ENCODE results near the gene KRT27.

Gene KRT27

DNA sequence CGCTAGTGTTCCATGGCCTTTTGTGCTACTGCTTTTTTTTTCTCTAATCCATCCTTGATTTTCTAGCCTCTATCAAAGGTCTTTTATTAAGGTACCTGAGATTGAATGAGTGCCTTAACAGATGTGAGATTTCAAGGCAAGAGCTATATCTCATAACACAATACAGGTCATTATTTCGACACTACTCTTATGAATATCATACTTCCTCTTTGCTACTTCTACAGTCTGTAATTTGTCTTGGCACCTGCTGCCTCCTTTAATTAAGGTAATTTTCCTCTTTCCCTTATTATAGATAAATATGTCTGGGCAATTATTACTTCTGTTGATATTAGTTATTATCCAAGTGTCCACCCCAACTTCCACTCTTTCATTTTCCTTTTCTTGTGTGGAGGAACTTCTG is 12.1 kb upstream of the KRT27 start:
- H3K27ac Mint-ChIP-seq: no peak overlapping the region

DNA sequence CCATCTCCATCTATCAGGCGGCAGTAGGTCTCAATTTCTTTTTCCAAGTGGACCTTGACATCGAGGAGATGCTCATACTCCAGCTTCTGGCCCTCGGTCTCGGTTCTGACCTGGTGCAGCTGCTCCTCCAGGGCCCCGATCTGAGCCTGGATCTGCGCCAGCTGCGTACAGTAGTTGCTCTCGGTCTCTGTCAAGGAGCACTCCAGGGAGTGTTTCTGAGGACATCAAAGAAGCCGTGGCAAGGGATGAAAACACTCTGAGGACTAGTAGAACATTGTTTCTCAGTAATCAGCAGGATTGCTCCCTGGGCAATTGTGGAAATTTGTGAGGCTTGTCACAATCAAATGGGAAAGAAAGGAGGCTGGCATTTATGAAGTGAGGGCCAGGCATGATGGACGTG is 11.5 kb upstream of the KRT27 start:
- Mint-ChIP-seq H3K4me1 (ENCODE audit: low read depth) (no peaks in the 10 kb centered on the region), H3K4me3 (no peak overlapping the region), H3K36me3 (no peaks in the 10 kb centered on the region), H3K27me3 (peaks cover 11% of the 10 kb centered on the region), H3K9me3 (ENCODE audit: low read depth) (no peaks in the 10 kb centered on the region), H3K27ac (no peak overlapping the region)

More for the DNA sequence above, 12.1 kb upstream of the KRT27 start:
- Mint-ChIP-seq H3K36me3 (no peaks in the 10 kb centered on the region), H3K4me3 (no peak overlapping the region), H3K4me1 (ENCODE audit: low read depth) (no peaks in the 10 kb centered on the region), H3K27me3 (peaks cover 14% of the 10 kb centered on the region), H3K9me3 (ENCODE audit: low read depth) (no peaks in the 10 kb centered on the region)

DNA sequence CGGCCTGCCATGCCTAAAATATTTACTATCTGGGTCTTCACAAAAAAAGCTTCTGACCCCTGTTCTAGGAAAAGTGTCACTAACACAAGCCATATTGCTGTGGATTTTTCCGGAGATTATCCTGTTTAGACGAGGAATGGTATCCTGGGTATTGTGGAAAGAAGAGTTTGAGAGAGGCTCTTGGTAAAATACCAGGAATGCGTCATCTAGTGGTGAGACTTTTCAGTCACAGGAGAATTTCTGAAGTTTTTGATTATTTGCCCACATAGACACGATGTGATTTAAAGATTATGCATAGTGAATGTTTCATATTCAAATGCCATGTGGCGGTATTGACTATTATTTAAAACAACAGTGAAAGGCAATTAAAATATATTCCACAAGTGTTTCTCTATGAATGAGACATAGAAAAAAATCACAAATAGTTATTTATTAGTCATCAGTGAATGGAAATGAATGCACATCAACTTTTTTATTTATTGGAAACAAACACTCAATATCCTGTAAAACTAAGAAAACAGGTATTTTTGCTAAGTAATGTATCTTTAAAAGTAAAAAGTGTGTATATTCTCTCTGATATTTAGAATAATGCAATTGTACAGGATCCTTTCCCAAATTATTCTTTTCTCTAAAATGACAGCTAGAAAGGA is 9.6 kb upstream of the KRT27 start:
- no peak overlapping the region for H3K27ac Mint-ChIP-seq
- no peaks in the 10 kb centered on the region for H3K9me3 Mint-ChIP-seq (ENCODE audit: low read depth)

DNA sequence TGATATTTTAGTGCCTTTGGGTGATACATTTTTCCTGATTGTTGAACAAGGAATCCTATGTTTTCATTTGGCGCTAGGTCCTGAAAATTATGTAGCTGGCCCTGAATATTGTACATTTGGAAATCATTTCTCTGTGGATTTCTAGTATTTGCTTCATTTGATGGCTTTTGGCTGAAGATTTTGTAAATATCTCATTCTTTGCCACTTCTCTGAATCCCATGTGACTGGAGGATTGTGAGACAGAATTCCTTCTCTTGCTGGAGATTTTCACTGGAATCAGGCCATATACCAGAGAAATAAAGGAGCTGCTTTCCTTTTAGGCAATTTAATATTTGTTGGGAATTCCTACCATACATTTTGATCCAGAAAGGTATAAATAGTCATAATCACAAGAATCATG is 8.8 kb upstream of the KRT27 start:
- H3K4me3 Mint-ChIP-seq: no peak overlapping the region
- H3K4me1 Mint-ChIP-seq (ENCODE audit: low read depth): no peaks in the 10 kb centered on the region
- H3K36me3 Mint-ChIP-seq: no peaks in the 10 kb centered on the region
- H3K9me3 Mint-ChIP-seq (ENCODE audit: low read depth): no peaks in the 10 kb centered on the region
- peaks cover 7% of the 10 kb centered on the region for H3K27me3 Mint-ChIP-seq
- H3K27ac Mint-ChIP-seq: no peak overlapping the region

More for the DNA sequence above, 9.6 kb upstream of the KRT27 start:
- Mint-ChIP-seq H3K27me3 (peaks cover 11% of the 10 kb centered on the region), H3K4me1 (ENCODE audit: low read depth) (no peaks in the 10 kb centered on the region), H3K36me3 (no peaks in the 10 kb centered on the region), H3K4me3 (no peak overlapping the region)

DNA sequence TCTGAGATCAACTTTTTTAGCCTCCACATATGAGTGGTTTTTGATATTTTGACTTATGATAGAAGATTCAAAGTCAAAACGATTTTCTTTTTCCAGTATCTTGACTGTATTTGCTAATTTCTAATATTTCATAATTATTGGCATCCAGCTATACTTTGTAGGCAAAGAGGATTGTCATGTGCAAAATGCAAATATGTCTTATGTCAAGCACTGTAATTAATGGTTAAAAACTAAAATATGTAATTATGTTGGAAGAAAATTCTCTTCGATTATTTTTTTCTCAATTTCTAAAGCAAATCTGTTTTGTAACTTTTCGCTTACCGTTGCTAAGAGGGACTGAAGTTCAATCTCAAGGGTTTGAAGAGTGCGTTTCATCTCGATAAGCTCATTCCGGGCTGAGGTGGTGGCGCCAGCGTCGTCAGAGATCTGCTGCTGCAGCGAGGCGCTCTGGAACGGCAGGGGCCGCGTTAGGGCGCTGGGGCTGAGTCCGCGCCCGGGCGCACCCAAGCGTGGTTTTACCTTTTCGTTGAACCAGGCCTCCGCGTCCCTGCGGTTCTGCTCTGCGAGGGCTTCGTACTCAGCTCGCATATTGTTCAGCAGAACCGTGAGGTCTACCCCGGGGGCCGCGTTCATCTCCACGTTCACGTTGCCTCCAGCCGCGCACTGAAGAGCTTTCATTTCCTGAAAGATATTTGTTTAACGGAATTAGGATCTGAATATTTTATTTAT is 3.0 kb downstream of the KRT27 start:
- H3K4me3 Mint-ChIP-seq: peak overlapping the region; percentile 49

DNA sequence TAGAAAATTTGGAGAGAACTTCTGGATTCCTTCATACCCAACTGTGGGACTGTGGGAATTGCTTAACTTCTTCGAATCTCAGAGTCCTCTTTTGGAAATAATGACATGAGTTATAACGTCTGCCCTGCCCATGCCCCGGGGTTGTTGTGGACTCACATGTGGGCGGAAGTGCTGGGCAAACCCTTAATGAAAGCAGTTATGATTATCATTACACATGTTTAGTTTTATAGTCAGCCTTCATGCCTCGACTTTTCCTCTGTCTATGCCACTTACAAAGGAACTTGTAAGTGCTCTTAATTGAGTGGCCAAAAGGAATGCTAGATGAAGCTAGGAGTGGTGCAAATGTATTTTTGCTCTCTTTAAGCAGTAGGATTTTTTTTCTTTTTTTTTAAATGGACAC is 3.9 kb downstream of the KRT27 start:
- Mint-ChIP-seq H3K27ac (no peak overlapping the region), H3K9me3 (ENCODE audit: low read depth) (no peaks in the 10 kb centered on the region), H3K4me1 (ENCODE audit: low read depth) (peaks cover 4% of the 10 kb centered on the region), H3K4me3 (no peak overlapping the region), H3K27me3 (peaks cover 31% of the 10 kb centered on the region), H3K36me3 (no peaks in the 10 kb centered on the region)

More for the DNA sequence above, 3.0 kb downstream of the KRT27 start:
- Mint-ChIP-seq H3K27me3 (peaks cover 31% of the 10 kb centered on the region), H3K27ac (no peak overlapping the region), H3K9me3 (ENCODE audit: low read depth) (no peaks in the 10 kb centered on the region), H3K36me3 (no peaks in the 10 kb centered on the region), H3K4me1 (ENCODE audit: low read depth) (peaks cover 4% of the 10 kb centered on the region)

DNA sequence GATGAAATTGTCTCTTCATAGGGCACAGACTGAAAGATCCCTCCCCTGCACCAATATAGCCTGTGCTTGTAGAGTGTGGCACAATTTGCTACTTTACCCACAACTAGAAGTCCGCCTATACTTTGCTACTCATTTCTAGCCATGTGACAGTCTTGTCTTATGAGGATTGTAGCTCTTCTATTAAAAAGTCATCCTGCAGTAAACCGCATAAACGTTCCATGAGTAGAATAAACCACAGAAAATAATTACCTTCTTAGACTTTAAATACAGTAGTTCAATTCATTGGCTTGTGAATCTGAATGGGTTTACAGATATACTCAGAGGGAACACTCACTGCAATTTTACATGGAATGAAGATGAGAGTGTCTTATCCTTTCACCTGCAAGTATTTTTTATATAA is 4.4 kb downstream of the KRT27 start:
- Mint-ChIP-seq H3K4me1 (ENCODE audit: low read depth) (peaks cover 4% of the 10 kb centered on the region), H3K4me3 (no peak overlapping the region), H3K36me3 (no peaks in the 10 kb centered on the region), H3K27ac (no peak overlapping the region), H3K9me3 (ENCODE audit: low read depth) (no peaks in the 10 kb centered on the region), H3K27me3 (peaks cover 32% of the 10 kb centered on the region)

DNA sequence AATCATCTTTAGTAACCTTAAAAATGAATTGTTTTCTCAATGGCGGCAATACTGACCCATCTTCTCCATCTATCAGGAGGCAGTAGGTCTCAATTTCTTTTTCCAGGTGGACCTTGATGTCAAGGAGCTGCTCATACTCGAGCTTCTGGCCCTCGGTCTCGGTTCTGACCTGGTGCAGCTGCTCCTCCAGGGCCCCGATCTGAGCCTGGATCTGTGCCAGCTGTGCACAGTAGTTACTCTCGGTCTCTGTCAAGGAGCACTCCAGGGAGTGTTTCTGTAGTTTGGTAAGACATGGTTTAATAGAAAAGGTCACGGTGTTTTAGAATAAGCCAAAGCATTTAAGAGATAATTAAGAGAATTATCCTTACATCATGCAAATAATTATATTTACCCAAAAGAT is 4.9 kb downstream of the KRT27 start:
- peaks cover 35% of the 10 kb centered on the region for H3K27me3 Mint-ChIP-seq
- no peaks in the 10 kb centered on the region for H3K36me3 Mint-ChIP-seq

DNA sequence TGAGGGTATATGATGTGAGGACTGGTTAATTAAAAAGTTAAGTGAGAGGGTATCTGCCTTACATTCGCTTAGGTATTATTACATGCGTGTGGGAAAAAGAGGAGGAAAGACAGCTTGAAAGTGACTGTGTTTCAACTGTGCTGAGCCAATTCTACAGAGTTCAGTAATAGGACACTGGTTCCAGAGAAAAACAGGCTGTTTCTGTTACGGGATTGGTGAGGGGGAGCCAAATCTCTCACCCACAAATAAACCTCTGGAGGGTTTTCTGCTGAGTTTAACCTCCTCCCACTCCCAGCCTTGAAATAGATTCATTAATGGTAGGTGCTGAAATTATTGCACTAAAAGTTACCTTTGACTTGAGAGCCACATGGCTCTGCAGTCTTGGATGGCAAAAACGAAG is 6.4 kb downstream of the KRT27 start:
- Mint-ChIP-seq H3K27me3 (peaks cover 40% of the 10 kb centered on the region), H3K4me1 (ENCODE audit: low read depth) (peaks cover 4% of the 10 kb centered on the region), H3K36me3 (no peaks in the 10 kb centered on the region), H3K9me3 (ENCODE audit: low read depth) (no peaks in the 10 kb centered on the region), H3K4me3 (no peak overlapping the region), H3K27ac (no peak overlapping the region)

More for the DNA sequence above, 4.9 kb downstream of the KRT27 start:
- Mint-ChIP-seq H3K4me3 (no peak overlapping the region), H3K27ac (no peak overlapping the region), H3K4me1 (ENCODE audit: low read depth) (peaks cover 4% of the 10 kb centered on the region), H3K9me3 (ENCODE audit: low read depth) (no peaks in the 10 kb centered on the region)

DNA sequence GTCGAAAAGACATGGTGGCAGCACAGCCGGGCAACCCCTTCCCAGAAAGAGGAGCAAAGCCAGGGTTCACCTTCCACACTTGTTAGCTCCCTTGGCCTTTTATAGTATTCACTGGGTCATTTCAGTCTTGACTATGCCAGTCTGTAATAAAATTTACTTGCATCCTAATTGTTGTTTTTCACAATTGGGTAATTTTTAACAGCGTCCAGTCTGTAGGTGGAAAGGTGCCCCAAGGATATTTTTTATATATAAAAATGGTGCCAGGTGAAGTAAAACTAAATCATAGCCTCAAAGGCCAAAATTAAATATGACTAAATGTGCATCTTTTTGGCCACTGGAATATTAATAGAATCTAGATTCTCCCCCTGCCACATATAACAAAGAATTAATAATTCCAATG is 10.2 kb downstream of the KRT27 start, which contains the start of gene KRT26:
KRT26 (minus strand) TSS at position 101 of the 400 bp plus-strand sequence; CDS start at position 13, 88 bp downstream.
- no peaks in the 10 kb centered on the region for H3K4me1 Mint-ChIP-seq (ENCODE audit: low read depth)
- H3K4me3 Mint-ChIP-seq: no peak within 1 kb of the TSS
- no peaks in the 10 kb centered on the region for H3K9me3 Mint-ChIP-seq (ENCODE audit: low read depth)
- no peak within 1 kb of the TSS for H3K27ac Mint-ChIP-seq
- H3K36me3 Mint-ChIP-seq: no peaks in the 10 kb centered on the region
- H3K27me3 Mint-ChIP-seq: peaks cover 27% of the 10 kb centered on the region

DNA sequence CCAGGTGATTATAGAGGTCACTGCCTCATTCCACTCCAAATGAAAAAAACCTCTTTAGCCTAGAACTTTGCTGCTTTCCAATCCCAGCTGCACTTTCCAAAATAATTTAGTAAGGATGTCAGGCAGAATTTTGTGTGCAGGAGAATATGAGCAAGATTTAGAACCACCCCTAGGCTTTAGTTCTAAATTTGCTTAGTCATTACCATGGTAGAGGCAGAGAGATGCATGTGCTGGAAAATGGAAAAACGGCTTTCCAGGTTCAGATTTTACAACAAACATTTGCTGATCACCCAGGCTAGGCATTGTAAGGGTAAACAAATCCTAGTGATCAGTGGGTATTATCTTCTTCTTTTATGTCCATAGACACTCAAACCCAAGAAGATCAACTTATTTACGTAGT is 16.7 kb downstream of the KRT27 start:
- Mint-ChIP-seq H3K9me3 (ENCODE audit: low read depth) (peaks cover 10% of the 10 kb centered on the region), H3K27ac (no peak overlapping the region), H3K4me1 (ENCODE audit: low read depth) (no peaks in the 10 kb centered on the region), H3K36me3 (peaks cover 3% of the 10 kb centered on the region), H3K4me3 (no peak overlapping the region), H3K27me3 (peaks cover 13% of the 10 kb centered on the region)

DNA sequence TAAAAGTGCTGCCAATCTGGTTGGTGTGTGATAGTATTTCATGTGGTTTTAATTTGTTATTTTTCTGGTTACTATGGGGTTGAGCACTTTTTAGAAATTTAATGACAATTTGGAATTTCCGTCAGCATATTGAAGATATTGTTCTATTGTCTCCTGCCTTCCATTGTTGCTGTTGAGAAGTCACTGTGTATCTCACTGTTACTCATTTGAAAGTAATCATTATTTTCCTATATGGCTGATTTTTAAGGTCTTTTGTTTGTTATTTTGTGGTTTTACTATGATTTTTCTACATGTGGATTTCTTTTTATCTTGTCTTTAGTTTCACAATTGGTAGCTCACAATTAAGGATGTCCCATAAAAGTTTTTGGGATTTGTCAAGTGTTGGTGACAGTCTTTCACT is 18.6 kb downstream of the KRT27 start:
- peaks cover 14% of the 10 kb centered on the region for H3K27me3 Mint-ChIP-seq
- H3K4me1 Mint-ChIP-seq (ENCODE audit: low read depth): no peaks in the 10 kb centered on the region
- peaks cover 27% of the 10 kb centered on the region for H3K9me3 Mint-ChIP-seq (ENCODE audit: low read depth)
- H3K4me3 Mint-ChIP-seq: no peak overlapping the region
- H3K27ac Mint-ChIP-seq: no peak overlapping the region
- H3K36me3 Mint-ChIP-seq: peaks cover 5% of the 10 kb centered on the region

DNA sequence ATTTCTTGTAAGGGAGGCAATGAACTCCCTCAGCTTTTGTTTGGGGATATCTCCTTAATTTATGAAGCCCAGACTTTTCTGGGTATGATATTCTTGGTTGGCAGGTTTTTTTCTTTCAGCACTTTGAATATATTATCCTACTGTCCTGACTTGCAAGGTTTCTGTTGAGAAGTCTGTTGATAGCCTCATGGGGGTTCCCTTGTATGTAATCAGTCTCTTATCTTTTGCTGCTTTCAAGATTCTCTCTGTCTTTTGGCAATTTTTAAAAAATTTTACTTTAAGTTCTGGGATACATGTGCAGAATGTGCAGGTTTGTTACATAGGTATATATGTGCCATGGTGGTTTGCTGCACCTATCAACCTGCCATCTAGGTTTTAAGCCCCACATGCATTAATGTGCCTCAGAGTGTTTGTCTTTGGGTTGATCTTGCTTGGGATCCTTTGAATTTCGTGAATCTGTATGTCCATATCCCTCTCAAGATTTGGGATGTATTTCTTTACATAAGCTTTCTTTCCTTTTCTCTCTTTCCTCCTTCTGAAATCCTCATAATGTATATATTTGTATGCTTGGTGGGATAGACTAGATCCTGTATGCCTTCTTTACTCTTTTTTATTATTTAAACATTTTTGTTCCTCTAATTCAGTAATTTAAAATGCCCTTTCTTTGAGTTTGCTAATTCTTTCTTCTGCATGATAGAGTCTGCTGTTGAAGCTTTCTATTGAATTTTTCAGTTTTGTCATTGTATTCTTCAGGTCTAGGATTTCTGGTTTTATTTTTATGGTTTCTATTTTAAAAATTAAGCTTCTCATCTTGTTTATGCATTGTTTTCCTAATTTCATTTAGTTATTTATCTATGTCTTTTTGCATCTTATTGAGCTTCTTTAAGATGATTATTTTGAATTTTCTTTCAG is 22.0 kb downstream of the KRT27 start:
- Mint-ChIP-seq H3K36me3 (peaks cover 5% of the 10 kb centered on the region), H3K4me1 (ENCODE audit: low read depth) (no peaks in the 10 kb centered on the region), H3K27me3 (peaks cover 20% of the 10 kb centered on the region), H3K4me3 (no peak overlapping the region), H3K9me3 (ENCODE audit: low read depth) (peaks cover 38% of the 10 kb centered on the region), H3K27ac (no peak overlapping the region)

DNA sequence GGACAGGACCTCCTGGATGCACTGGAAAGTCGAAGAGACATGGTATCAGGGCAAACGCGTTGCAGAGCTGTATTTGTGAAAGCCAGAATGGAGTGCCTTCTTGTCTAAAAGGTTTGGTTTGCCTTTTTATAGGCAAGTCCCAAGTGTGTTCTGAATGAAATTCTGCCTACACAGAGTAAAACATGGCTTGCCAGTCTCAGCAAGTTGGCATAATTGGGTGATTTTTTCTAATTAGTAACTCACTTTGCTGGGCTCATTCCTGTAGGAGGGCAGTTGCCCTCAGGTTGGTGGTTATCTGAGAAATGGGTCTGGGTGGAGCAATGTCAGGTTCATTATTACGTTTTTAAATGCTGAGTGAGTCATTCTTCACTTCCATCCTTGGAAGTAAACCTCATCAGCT is 27.1 kb downstream of the KRT27 start, which contains the start of gene KRT25:
KRT25 (minus strand) TSS at position 101 of the 400 bp plus-strand sequence; CDS start at position 41, 60 bp downstream.
- H3K9me3 Mint-ChIP-seq (ENCODE audit: low read depth): peaks cover 24% of the 10 kb centered on the region
- no peak within 1 kb of the TSS for H3K27ac Mint-ChIP-seq
- peaks cover 22% of the 10 kb centered on the region for H3K27me3 Mint-ChIP-seq
- no peak within 1 kb of the TSS for H3K4me3 Mint-ChIP-seq
- H3K36me3 Mint-ChIP-seq: peaks cover 2% of the 10 kb centered on the region
- no peaks in the 10 kb centered on the region for H3K4me1 Mint-ChIP-seq (ENCODE audit: low read depth)

DNA sequence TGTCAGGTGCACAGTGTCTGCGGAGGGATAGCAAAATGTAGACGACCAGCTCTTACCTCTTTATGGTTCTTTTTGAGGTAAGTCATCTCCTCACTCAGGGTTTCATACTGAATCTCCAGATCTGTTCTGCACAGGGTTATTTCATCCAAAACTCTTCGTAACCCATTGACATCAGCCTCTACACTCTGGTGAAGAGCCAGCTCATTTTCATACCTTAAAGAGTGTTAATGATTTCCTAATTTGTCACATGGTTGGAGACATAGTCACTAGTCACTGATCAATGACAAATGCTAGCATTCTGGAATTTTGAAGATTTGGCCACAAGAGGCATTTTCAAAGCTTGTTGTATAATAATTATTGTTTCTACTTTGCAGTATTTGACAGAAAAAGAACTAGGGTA is 28.5 kb downstream of the KRT27 start:
- Mint-ChIP-seq H3K36me3 (no peaks in the 10 kb centered on the region), H3K27ac (no peak overlapping the region), H3K4me3 (no peak overlapping the region), H3K4me1 (ENCODE audit: low read depth) (no peaks in the 10 kb centered on the region), H3K9me3 (ENCODE audit: low read depth) (peaks cover 11% of the 10 kb centered on the region), H3K27me3 (peaks cover 21% of the 10 kb centered on the region)

Measured in activated naive CD8-positive, alpha-beta T cell (primary cell).